Tibial nerve (tissue), 4 donors: Measurements from ENCODE around the gene AGGF1. TPM values are rescaled to one million over a fixed set of nuclear protein-coding genes. Genes with fewer than 3 reads are reported as not detected.
A peak's percentile ranks its signal among the peaks of the same experiment; 100 is the strongest.

Source experiments
- DNase-seq, 2 donors: peaks; one replicate each; pipeline ENCODE4 v3.0.0-alpha.2; 2019; ENCODE audit warnings: low spot score in 2 of 2
- H3K27ac ChIP-seq, 4 donors: fragments of 200-600 bp; sonication (generic) in 3 of 4; one replicate each; pipeline ENCODE4 v1.5.1; 2017 to 2019; ENCODE audit warnings: mild to moderate bottlenecking in 1 of 4
- H3K27me3 ChIP-seq, 2 donors: fragments of 200-600 bp; sonication (generic) in 1 of 2; one replicate each; pipeline versions ENCODE4 v1.5.1 to v1.6.0; 2017 to 2019
- H3K36me3 ChIP-seq, 3 donors: fragments of 200-600 bp; sonication (generic); one replicate each; pipeline ENCODE4 v1.5.1; 2018 to 2019
- H3K4me1 ChIP-seq, 4 donors: fragments of 200-600 bp; sonication (generic) in 3 of 4; one replicate each; pipeline ENCODE4 v1.5.1; 2017 to 2019
- H3K4me3 ChIP-seq, 4 donors: fragments of 200-600 bp; sonication (generic) in 3 of 4; one replicate each; pipeline ENCODE4 v1.5.1; 2017 to 2019; ENCODE audit warnings: mild to moderate bottlenecking in 1 of 4, moderate library complexity in 1 of 4
- H3K9me3 ChIP-seq, 4 donors: fragments of 200-600 bp; sonication (generic) in 3 of 4; one replicate each; pipeline ENCODE4 v1.5.1; 2017 to 2019
- EP300 ChIP-seq, 2 donors: sonication (generic); formaldehyde crosslinking; IDR thresholded peaks; one replicate each; pipeline ENCODE4 v1.6.1; 2017; ENCODE audit warnings: antibody characterized with exemption in 2 of 2, mild to moderate bottlenecking in 1 of 2
- POLR2A ChIP-seq, 2 donors: fragments of 450-650 bp; IDR thresholded peaks; one replicate each; pipeline ENCODE4 v1.6.1; 2017; ENCODE audit warnings: antibody characterized with exemption in 2 of 2, mild to moderate bottlenecking in 2 of 2, moderate library complexity in 2 of 2
- WGBS, 2 donors: methylation state at CpG; one replicate each; pipeline ENCODE4 v1.1.5; 2018; 5-methylcytosine and 5-hydroxymethylcytosine counted together
- total RNA-seq, 4 donors: library from RNA; depleted of rRNA; stranded (reverse); fragments of >200 nt; gene quantifications; one replicate each; pipeline ENCODE4 v1.1.0, GENCODE V29; 2016
- TF ChIP-seq, protein P1 (sequence below), 5 experiments: fragments of 200-600 bp in 3 of 5; fragments of 450-650 bp in 2 of 5; sonication (generic) in 3 of 5; IDR thresholded peaks; one replicate each; pipeline ENCODE4 v1.5.1; 2016 to 2019; ENCODE audit warnings: antibody characterized with exemption in 5 of 5, mild to moderate bottlenecking in 3 of 5, moderate library complexity in 2 of 5

The AGGF1 gene
- total RNA-seq, 4 donors from 2014 or later, result 17.5 to 20.9 (median 18.6) TPM

DNA sequence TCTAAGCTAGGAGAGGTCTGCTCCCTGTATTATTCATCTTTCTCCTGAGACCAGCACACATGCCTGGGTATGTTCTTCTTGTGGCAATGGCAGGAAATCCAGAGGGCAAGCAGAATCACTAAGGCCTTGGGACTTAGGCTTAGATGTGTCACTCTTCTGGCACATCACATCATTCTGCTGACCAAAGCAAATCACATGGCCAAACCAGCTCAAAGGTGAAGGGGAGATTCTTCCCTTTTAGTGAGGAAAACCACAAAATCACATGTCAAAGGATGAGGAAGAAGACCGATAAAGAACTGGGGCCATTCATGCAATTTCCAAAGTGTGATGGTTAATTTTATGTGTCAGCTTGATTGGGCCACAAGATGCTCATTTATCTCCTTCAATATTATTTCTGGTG is 5.7 kb upstream of the AGGF1 start:
- Histone ChIP-seq H3K36me3 (no peaks in the 10 kb centered on the region), H3K4me1 (peaks cover 0 to 6% (median 2%) of the 10 kb centered on the region in 4 donors), H3K27me3 (no peaks in the 10 kb centered on the region), H3K27ac (no peak overlapping the region), H3K9me3 (no peaks in the 10 kb centered on the region), H3K4me3 (no peak overlapping the region)
- WGBS, 2 donors, result 76 to 89% methylated on average over 1 of the region's 1 CpG
- DNase-seq, result no peak
- TF ChIP-seq EP300 (IDR thresholded peaks at IDR 0.05), result no peak
- TF ChIP-seq POLR2A (IDR thresholded peaks at IDR 0.05), result no peak
- TF ChIP-seq, protein P1, sequence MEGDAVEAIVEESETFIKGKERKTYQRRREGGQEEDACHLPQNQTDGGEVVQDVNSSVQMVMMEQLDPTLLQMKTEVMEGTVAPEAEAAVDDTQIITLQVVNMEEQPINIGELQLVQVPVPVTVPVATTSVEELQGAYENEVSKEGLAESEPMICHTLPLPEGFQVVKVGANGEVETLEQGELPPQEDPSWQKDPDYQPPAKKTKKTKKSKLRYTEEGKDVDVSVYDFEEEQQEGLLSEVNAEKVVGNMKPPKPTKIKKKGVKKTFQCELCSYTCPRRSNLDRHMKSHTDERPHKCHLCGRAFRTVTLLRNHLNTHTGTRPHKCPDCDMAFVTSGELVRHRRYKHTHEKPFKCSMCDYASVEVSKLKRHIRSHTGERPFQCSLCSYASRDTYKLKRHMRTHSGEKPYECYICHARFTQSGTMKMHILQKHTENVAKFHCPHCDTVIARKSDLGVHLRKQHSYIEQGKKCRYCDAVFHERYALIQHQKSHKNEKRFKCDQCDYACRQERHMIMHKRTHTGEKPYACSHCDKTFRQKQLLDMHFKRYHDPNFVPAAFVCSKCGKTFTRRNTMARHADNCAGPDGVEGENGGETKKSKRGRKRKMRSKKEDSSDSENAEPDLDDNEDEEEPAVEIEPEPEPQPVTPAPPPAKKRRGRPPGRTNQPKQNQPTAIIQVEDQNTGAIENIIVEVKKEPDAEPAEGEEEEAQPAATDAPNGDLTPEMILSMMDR (IDR thresholded peaks at IDR 0.05), result no peak

- H3K9me3 ChIP-seq, result no peaks in the 10 kb centered on the region
- WGBS, 2 donors, result 85 to 90% methylated on average over 4 of the region's 4 CpGs
Measured at GRCh38 chr5:77028631-77029375, 1.4 kb upstream of the AGGF1 start.

GRCh38 chr5:77029376-77029885 is 773 bp upstream of the AGGF1 start:
- WGBS, 2 donors, result 82 to 83% methylated on average over 2 of the region's 2 CpGs
- DNase-seq, result no peak
- Histone ChIP-seq H3K27me3 (no peaks in the 10 kb centered on the region), H3K27ac (peak overlapping the region; percentile 68 to 94 (median 88)), H3K9me3 (no peaks in the 10 kb centered on the region), H3K36me3 (no peaks in the 10 kb centered on the region), H3K4me3 (peak overlapping the region; percentile 68 to 96 (median 88)), H3K4me1 (peaks cover 0 to 36% (median 18%) of the 10 kb centered on the region in 4 donors)
- TF ChIP-seq POLR2A (IDR thresholded peaks at IDR 0.05), result no peak
- no peak for TF ChIP-seq EP300 (IDR thresholded peaks at IDR 0.05)
- TF ChIP-seq, protein P1 (IDR thresholded peaks at IDR 0.05), result no peak

More at GRCh38 chr5:77028631-77029375, 1.4 kb upstream of the AGGF1 start:
- H3K4me1 ChIP-seq, result peaks cover 0 to 36% (median 18%) of the 10 kb centered on the region in 4 donors
- TF ChIP-seq, protein P1 (IDR thresholded peaks at IDR 0.05), result no peak
- TF ChIP-seq EP300 (IDR thresholded peaks at IDR 0.05) (no peak), POLR2A (IDR thresholded peaks at IDR 0.05) (no peak)
- no peak for DNase-seq
- no peak overlapping the region for H3K4me3 ChIP-seq
- no peaks in the 10 kb centered on the region for H3K27me3 ChIP-seq
- H3K36me3 ChIP-seq, result no peaks in the 10 kb centered on the region
- H3K27ac ChIP-seq, result no peak overlapping the region

GRCh38 chr5:77031891-77032290 is 1.7 kb downstream of the AGGF1 start:
- TF ChIP-seq, protein P1 (IDR thresholded peaks at IDR 0.05), result no peak
- TF ChIP-seq POLR2A (IDR thresholded peaks at IDR 0.05) (no peak), EP300 (IDR thresholded peaks at IDR 0.05) (no peak)
- Histone ChIP-seq H3K4me1 (peaks cover 0 to 36% (median 18%) of the 10 kb centered on the region in 4 donors), H3K27ac (no peak overlapping the region), H3K4me3 (no peak overlapping the region), H3K27me3 (no peaks in the 10 kb centered on the region), H3K9me3 (no peaks in the 10 kb centered on the region), H3K36me3 (peaks cover 0 to 20% (median 0%) of the 10 kb centered on the region in 3 donors)
- no peak for DNase-seq
- 88 to 92% methylated on average over 3 of the region's 3 CpGs for WGBS, 2 donors

GRCh38 chr5:77032635-77033034 is 2.4 kb downstream of the AGGF1 start:
- Histone ChIP-seq H3K27me3 (no peaks in the 10 kb centered on the region), H3K36me3 (peaks cover 0 to 28% (median 3%) of the 10 kb centered on the region in 3 donors), H3K9me3 (no peaks in the 10 kb centered on the region), H3K4me3 (no peak overlapping the region), H3K27ac (no peak overlapping the region), H3K4me1 (peaks cover 0 to 36% (median 18%) of the 10 kb centered on the region in 4 donors)
- WGBS, 2 donors, result 54 to 59% methylated on average over 4 of the region's 4 CpGs
- DNase-seq, result no peak
- TF ChIP-seq POLR2A (IDR thresholded peaks at IDR 0.05) (no peak), EP300 (IDR thresholded peaks at IDR 0.05) (no peak)
- TF ChIP-seq, protein P1 (IDR thresholded peaks at IDR 0.05), result no peak
